COLO668 (cell line): ENCODE data around the gene APLN.

Source experiments
- DNase-seq: peaks from one replicate; lab custom pipeline; 2025; ENCODE audit not compliant: unreplicated experiment; lab: John Stamatoyannopoulos, UW

The APLN gene, protein sequence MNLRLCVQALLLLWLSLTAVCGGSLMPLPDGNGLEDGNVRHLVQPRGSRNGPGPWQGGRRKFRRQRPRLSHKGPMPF

DNA sequence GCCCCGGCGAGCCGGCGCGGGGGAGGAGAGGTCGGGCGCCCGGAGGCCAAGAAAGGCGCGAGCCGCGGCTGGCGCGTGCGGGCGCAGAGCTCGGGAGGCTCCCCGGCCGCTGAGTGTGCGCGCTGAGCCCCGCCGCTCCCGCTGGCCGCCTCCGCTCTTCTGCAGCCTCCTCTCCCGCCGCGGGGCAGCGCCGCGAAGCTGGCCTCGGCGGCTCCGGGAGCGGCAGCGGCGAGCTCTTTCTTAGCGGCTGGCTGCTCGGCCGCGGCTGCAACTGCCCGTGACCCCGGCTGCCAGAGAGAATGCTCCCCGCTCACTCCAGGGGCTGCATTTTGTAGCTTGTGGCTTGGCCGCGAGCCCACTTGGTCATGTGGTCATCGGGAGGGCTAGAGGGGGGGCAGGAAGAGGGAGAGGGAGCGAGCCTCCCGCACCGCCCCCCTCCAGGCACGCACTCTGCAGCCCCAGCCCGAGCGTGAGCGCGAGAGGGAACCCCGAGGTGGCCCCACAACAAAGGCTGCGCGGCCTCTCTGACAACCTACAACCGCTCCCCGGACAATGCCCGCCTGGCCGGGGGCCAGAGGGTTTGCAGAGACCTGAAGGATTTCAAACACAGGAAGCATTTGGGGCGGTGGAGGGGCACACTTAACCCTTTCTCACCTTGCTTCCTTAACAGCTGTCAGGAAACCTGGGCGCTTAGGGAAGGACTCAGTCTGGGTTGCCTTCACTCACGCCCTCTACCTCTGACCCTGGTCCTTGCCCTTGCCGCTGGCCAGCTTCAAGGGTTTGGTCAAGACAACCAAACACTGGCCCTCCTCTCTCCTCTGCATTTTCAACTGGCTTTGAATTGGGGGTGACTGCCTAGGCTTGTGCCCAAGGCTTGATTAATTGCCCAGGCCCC lies at the start of gene APLN:
Gene APLN (minus strand): TSS at position 305 of the 895 bp plus-strand sequence. CDS start 326 bp downstream, outside the sequence.
- peak; percentile 63 for DNase-seq

DNA sequence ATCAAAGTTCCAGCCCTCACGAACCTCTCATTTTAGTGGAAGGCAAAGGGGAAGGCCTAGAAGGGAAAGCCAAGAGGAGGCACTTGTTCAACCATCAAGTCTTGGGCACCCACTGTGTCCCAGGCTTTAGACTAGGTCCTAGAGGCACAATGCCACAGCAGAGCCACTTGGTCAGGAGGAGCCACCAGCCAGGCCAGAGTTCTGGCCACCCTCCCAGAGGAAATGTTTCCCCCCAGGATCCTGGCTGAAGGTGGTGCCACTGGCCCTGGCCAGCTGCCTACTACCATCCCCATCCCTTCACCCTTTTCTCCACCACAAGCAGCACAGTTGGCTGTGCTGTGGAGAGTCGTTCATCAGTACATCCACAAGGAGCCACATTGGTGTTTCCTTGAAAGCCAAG lies 49.7 kb upstream of the APLN start:
- DNase-seq = no peak

DNA sequence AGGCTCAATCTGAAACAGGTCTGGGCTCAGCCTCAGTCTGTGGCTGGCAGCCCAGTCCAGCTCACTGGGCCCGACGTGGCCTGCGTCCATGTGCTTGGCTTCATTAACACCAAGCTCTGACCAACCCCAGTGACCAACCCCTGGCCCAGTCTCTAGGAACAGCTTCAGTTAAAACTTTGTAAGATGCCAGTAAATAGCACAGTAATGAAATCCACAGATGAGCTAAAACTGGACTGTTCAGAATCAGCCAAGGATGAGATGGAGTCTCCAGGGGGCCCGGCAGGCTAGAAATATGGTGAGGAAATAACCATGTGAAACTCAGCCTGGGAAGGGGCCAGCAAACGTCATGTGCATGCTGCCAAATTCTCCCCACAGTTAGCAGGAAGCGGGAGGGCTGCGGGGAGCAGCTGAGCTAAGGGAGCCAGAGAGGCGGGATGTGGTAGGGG lies 46.9 kb upstream of the APLN start:
- no peak for DNase-seq

DNA sequence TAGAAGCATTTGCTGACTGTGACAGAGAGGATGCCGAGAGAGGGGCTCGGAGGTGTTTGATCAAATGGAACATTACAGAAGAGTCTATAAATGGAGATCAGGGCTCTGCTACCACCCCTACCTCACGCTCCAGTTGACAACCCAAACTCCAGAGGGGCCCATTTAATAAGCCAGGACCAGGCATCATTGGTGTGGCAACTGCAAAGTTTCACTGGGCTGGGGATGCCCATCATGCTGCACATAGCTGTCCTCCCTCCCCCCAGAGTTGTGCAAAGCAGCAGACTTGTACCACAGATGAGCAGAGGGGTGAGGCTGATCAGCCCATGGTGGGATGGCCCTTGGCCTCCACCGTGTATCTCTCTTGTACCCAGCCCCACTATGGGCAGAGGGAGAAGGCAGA lies 45.8 kb upstream of the APLN start:
- no peak for DNase-seq

DNA sequence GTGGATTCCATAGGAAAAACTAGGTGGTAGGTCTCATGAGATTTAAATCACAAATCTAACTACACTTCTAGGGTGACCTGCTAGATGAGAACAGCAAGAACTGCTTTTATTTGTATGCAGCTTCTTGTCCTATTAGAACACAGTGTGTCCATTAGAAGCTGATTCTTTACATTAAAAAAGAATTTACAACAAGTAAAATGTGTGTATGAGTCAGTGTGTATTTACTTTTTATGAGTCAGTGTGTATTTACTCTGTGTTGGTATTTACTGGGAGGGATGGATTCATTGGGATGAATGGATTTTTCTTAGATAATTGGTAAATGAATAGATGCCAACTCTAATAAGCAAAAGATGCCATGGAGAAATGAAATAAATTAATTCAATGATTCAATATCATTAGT lies 43.4 kb upstream of the APLN start:
- no peak for DNase-seq

DNA sequence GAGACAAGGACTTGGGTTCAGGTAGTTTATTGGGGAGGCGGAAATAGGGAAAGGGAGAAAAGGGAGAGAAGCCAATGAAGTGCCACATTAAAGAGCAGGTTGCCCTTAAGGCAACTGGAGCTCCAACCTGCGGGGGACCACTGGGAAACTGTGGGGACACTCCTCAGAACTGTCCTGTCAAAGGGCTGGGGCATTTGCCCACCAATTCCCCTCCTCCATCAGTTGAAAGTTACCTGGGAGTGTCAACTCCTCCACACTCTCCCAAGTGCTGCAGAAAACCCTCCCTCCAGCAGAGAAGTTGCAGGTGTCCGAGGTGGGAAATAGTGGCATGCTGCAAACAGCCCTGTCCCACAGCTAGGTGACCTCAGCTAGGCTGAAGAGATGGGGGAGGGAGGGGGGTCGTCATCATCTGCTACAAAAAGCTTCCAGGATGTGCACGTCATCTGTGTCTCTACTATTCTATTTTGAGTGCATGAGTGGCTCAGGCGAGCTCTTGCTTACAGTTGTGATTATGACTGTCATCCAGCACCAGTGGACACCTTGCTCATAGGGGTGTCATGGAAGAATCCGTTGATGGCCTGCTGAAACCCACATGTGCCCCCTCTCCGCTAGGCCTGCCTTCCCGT lies 42.6 kb upstream of the APLN start:
- DNase-seq = no peak

DNA sequence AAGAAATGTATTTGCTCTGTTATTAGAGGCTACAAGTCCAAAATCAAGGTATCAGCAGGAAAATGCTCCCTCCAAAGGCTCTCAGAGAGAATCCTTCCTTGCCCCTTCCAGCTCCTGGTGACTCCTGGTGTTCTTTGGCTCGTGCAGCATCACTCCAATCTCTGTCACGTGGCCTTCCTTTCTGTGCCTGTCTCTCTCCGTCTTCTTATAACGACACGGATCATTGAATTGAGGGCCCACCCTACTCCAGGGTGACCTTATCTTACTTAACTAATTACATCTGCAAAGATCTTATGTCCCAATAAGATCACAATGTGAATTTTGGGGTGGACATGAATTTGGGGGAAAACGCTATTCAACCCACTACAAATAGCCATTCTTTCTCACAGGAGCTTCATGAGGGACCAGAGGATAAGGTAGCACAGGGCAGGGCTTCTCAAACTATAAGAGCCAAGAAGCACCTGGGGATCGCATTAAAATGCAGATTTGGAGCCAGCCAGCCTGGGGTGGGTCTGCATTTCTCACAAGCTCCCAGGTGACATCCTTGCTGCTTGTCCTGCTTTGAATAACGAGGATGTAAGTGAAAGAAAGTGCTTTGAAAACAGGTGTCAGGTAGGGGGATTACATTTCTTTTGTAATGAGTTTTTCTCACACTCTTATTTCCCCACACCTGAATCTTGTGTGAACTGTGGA lies 41.9 kb upstream of the APLN start:
- DNase-seq = no peak

DNA sequence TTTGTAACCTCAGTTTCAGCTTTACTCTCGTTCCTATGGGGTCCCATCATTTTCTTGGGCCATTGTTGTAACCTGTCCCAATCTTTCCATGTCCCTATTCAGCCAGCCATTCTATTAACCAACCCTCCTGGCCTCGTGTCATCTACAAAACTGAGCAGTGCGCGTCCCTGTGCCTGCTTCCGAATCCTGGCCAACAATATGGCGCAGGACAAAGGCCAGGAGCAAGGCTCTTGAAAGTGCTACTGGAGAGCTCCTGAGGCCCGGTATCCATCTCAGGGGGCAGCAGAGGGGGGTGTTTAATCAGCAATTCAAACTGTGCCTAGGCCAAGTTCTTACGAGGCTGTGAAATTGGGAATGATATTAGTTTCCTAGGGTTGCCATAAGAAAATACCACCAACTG lies 41.2 kb upstream of the APLN start:
- DNase-seq = no peak

DNA sequence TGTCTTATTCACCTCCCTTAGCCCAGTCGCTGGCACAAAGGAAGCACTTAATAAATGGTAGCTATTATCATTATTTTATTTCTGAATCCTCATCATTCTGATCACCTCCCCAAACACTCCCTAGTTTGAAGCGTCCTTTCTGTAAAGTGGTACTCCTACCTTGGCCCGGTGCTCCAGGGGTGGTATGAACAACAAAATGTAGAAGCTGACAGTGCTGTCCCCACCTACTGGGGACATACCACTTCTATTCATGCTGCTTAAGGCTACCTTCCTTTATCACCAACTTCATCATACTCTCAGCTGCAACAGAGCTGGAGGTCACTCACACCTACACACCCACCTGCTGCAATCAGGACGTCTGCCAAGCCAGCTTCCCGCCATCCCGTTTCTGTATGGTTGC lies 40.8 kb upstream of the APLN start:
- no peak for DNase-seq

DNA sequence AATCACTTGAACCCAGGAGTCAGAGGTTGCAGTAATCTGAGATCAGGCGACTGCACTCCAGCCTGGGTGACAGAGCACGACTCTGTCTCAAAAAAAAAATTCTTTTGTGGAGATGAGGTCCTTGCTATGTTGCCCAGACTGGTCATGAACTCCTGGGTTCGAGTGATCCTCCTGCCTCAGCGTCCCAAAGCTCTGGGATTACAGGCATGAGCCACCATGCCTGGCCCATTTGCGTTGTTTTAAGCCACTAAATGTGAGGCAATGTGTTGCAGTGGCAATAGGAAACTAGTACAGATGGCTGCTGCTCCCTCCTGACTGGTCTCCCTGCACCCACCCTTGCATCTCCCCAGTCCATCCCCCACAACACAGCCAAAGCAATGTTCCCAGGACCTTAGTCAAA lies 40.0 kb upstream of the APLN start:
- no peak for DNase-seq

DNA sequence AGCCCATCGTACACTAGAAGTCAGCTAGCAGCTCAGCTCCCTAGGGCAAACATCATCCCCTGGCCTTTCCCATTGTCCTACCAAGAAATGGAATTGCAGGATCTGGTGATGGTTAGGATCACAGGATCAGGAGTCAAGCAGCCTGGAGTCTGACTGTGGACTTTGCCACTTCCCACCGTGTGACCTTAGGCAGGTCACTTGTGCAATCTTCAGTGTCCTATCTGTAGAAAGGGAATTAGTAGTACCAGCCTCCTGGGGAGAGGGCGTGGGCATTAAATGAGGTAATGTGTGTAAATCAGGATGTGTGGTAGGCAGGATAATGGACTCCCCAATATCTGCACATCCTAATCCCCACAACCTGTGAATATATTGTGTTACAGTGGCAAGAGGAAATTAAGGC lies 38.6 kb upstream of the APLN start:
- no peak for DNase-seq

DNA sequence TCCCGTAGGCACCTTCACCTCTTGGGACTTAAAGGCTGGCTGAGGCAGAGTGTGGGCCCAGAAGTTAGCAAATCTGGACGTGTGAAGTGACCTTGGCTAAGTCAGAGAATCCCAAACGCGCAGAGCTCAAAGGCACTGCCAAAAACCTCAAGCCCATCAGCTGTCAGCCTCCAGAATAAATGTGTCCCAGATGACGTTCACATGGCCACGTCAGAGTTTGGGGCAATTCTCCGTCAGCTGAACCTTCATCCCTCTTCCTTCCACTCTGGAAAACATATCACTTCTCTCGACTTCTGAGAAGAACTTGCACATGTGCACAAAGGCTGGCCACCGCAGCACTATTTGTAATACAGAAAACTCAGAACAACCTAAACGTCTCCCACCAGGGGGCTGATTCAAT lies 35.7 kb upstream of the APLN start:
- DNase-seq = no peak

DNA sequence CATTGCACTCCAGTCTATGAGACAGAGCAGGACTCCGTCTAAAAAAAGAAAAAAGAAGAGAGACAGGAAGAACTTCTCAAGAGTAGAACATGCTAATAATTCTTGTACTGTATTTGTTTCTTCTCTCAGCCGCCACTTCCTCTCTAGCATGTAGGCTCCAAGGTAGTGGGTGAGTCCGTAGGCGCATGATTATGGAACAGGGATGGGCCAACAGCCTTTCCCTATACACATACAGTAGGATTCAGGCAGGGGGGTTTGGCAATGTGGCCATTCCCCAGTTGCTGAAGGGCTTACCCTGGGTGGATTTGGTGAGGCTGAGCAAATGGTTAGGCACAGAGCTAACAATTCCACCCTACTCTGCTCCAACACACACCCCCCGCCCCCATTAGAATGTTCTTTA lies 35.0 kb upstream of the APLN start:
- no peak for DNase-seq

DNA sequence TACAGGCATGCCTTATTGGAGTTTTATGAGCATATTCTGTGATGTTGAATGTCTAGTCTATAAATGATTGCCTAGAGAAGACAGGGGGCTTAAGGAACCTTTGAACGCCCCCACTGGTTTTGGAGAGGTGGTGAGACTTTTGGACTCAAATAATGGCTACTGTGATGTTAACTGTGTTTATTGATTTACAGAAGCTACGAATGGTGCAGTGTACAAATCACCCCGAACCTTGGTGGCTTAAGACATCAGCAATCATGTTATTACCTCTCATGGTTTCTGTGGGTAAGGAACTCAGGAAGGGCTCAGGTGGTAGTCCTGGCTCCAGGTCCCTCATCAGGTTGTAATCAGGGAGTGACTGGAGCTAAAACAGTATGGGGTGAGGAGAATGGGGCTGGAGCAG lies 33.3 kb upstream of the APLN start:
- DNase-seq = no peak

DNA sequence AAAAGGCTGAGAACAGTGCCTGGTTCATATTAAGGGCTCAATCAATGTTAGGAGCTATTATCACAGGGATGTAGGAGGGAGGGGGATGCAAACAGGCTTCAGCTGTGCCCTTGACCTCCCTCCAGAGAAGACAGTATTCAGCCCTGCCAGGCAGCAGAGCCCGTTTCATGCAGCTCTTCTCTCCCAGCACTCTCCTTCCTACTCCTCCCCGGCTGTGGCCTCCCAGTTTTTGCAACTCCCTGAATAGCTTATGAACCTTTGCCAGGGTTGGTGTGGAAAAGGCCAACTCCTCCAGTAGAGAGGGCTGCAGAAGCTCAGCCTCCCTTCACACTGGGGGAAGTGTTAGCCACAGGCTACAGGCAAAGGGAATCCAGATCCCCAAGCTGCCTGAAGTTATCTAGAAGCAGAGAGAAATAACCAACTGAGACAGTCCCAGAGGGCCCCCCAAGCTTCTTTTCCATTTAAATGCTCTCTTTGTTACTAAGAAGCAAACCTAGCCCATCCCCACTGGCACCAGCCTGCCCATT lies 31.7 kb upstream of the APLN start:
- no peak for DNase-seq

DNA sequence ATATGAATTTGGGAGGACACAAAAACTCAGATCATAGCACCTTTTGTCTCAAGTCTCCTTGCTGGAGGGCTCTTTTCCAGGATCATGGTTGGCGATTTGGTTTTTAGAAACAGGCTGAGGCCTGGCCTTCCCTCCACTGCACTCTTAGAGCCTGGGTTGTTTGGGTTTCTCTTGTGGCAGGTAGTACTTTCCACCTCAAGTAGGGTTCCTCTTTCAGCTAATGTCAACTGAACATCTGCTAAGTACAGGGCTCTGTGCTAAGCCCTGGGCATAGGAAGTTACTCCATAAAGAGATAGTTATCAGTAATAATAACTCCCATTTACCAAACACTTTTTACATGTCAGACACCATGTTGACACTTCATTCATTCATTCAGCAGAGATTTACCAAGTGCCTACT lies 28.2 kb upstream of the APLN start:
- DNase-seq = no peak

DNA sequence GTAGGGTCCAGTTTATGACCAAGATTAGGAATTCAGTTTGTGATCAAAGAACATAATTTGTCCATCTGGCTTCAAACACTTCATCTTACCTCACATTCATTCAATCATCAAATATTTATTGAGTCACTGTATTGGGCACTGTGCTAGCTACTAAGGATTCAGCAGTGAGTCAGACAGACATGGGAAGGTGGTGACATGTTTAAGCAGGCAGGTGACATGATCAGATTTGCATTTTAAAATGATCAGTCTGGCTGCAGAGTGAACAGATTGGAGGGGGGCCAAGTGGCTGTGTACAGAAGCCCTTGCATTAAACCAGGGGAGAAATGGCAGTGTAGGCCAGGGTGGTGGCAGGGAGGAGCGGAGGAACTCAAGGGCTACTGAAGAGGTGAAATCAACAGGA lies 25.1 kb upstream of the APLN start:
- DNase-seq = peak; percentile 49

DNA sequence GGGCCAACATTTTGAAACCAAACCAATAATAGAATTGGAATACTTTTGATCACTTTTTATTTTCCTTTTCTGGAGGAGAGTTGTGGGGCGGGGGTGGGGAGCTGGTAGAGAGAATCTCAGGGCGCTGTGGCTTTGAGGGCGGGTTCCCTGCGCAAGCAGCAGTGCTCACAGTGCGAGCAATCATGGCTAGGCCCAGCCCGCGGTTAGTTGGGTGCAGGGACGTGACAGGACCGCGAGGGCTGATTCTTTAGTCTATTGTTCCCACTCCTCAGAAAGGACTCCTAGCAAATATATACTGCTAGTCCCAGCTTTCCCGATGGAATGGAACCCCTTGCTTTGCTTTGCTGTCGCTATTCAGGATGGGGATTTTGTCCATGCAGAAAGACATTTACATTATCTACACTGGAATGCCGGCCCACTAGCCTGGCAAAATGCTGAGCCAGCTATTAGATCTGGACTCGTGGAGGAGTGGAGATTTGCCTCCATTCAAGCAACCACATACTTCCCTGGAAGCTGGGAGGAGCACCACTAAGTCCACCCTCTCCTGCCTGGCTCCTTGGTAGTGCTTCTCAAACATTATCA lies 23.9 kb upstream of the APLN start:
- DNase-seq = peak; percentile 27

DNA sequence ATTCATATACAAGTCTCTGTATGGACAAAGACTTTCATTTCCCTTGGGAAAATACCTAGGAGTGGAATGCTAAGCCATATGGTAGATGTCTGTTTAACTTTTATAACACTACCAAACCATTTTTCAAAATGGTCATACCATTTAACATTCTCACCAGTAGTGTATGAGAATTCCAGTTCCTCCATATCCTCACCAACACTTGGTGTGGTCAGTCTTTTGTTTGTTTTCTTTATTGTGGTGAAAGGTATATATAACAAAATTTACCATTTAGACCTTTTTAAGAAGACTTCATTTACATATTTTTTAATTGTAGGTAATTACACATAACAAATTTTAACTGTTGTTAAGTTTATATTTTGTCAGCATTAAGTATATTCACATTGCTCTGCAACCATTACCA lies 12.7 kb upstream of the APLN start:
- no peak for DNase-seq

DNA sequence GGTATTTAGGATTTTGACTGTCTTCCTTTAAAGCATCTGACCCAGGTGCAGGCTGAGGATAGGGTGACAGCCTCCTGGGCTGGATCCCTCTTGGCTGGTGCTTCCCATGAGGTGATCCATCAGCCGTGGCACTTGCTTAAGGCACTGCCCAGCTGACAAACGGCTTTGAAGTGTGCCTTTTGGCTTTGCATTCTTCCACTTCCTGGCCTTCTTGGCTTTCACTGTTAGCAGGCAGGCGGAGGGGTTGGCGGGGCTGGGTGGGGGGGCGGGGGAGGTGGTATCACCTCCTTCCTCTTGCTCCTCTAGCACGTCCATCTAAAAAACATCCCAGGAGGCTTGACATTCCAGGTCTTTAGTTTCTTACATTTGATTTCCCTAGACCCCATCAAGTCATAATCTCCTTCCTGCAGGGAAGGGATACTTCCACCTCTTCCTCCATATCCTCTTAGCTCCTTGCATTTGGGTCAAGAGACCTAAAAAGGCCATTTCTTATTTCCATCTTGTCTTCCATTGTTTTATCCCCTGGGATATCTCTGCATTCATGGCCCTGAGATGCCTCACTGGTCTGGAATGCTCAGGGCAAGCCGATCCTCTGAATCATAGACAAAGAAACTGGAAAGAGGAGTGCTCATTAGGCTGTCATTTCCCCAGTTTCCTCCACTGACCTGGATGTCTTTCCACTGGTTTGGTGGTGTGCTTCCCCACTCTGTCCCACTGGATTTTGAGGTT lies 11.3 kb upstream of the APLN start:
- DNase-seq = no peak

DNA sequence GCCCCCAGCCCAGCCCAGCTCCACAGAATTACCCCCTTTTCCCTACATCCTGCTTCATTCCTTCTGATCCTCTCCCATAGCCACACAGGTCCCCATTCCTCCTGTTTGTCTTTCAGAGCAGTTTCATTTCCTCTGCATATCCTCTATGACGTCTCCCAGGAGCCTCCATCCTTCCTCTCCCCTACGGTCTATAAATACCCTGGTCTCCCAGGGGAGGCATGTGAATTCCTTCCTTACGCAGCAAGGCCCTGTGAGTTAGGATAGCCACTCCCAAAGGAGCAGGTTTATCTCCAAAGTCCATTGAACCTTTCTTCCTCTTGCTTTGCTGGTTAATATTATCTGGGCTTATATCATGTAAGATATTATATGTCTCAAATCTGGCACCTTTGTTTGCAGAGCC lies 8.4 kb upstream of the APLN start:
- DNase-seq = no peak
